Duodenal mucosa (tissue), 2 donors: ENCODE results near the gene KLHDC7B.
A peak's percentile ranks its signal among the peaks of the same experiment; 100 is the strongest.

ENCODE experiments used
- H3K27ac ChIP-seq: one replicate; pipeline ENCODE4 v1.7.0; 2013; ENCODE audit warnings: low read depth, low read length
- H3K27me3 ChIP-seq, 2 donors: one replicate each; pipeline ENCODE4 v1.7.0; 2013; ENCODE audit warnings: low read length in 2 of 2, control low read depth in 1 of 2; ENCODE audit not compliant: insufficient read depth in 2 of 2, control insufficient read depth in 1 of 2
- H3K36me3 ChIP-seq, 2 donors: one replicate each; pipeline ENCODE4 v1.7.0; 2013; ENCODE audit warnings: low read length in 2 of 2, control low read depth in 1 of 2; ENCODE audit not compliant: insufficient read depth in 2 of 2, control insufficient read depth in 1 of 2
- H3K4me1 ChIP-seq, 2 donors: one replicate each; pipeline ENCODE4 v1.7.0; 2013; ENCODE audit warnings: low read length in 2 of 2, control low read depth in 1 of 2; ENCODE audit not compliant: insufficient read depth in 2 of 2, control insufficient read depth in 1 of 2
- H3K4me3 ChIP-seq, 2 donors: one replicate each; pipeline ENCODE4 v1.7.0; 2013; ENCODE audit warnings: low read length in 2 of 2, low read depth in 1 of 2
- H3K9ac ChIP-seq, 2 donors: one replicate each; pipeline ENCODE4 v1.7.0; 2013; ENCODE audit warnings: low read length in 2 of 2, low read depth in 1 of 2
- H3K9me3 ChIP-seq, 2 donors: one replicate each; pipeline ENCODE4 v1.7.0; 2013; ENCODE audit warnings: low read length in 2 of 2, control low read depth in 1 of 2; ENCODE audit not compliant: control insufficient read depth in 1 of 2

Gene KLHDC7B

DNA sequence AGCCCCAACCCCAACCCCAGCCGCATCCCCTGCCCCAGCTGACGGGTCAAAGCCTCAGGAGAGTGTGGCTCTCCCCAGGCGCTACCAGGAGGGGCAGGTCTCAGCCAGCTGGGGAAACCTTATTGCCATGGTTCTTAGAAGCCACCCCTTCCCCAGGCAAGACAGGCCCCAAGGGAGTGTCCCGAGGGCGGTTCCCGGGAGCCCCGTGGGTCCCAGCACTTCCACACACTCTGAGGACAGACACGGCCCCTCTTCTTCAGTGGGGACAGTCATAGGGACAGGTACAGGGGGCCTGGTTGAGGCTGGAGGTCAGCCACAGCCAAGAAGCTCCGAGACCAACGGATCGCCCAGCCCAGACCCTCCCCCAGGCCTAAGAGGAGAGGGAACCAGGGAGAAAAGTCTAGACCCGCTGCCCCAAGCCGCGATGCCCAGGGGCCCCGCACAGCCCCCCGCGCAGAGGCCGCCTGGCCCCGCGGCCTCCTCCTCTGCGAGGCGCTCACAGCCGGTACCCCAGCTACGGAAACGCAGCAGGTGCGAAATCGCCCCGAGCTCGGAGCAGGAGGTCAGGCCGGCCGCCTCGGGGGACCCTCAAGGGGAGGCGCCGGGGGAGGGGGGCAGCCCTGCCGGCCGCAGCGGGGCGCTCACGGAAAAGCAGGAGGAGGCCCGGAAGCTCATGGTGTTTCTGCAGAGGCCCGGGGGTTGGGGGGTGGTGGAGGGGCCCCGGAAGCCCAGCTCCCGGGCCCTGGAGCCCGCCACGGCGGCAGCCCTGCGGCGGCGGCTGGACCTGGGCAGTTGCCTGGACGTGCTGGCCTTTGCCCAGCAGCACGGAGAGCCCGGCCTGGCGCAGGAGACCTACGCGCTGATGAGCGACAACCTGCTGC is 2.6 kb downstream of the KLHDC7B start:
- H3K4me3 ChIP-seq = peak overlapping the region; percentile 29 to 58
- peaks cover 0 to 6% of the 10 kb centered on the region in 2 donors for H3K27me3 ChIP-seq
- H3K27ac ChIP-seq = no peak overlapping the region
- no peaks in the 10 kb centered on the region for H3K36me3 ChIP-seq
- peak overlapping the region; percentile 10 to 38 for H3K9ac ChIP-seq
- no peaks in the 10 kb centered on the region for H3K9me3 ChIP-seq
- peaks cover 15 to 24% of the 10 kb centered on the region in 2 donors for H3K4me1 ChIP-seq

DNA sequence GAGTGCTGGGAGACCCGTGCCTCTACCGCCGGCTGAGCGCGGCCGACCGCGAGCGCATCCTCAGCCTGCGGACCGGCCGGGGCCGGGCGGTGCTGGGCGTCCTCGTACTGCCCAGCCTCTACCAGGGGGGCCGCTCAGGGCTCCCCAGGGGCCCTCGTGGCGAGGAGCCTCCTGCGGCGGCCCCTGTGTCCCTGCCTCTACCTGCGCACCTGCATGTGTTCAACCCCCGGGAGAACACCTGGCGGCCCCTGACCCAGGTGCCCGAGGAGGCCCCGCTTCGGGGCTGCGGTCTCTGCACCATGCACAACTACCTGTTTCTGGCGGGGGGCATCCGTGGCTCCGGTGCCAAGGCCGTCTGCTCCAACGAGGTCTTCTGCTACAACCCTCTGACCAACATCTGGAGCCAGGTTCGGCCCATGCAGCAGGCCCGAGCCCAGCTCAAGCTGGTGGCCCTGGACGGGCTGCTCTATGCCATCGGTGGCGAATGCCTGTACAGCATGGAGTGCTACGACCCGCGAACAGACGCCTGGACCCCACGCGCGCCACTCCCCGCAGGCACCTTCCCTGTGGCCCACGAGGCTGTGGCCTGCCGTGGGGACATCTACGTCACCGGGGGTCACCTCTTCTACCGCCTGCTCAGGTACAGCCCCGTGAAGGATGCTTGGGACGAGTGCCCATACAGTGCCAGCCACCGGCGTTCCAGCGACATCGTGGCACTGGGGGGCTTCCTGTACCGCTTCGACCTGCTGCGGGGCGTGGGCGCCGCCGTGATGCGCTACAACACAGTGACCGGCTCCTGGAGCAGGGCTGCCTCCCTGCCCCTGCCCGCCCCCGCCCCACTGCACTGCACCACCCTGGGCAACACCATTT is 3.5 kb downstream of the KLHDC7B start:
- Histone ChIP-seq H3K9me3 (no peaks in the 10 kb centered on the region), H3K4me1 (peaks cover 15 to 20% of the 10 kb centered on the region in 2 donors), H3K4me3 (peak overlapping the region; percentile 29 to 58), H3K27me3 (peaks cover 0 to 6% of the 10 kb centered on the region in 2 donors), H3K36me3 (no peaks in the 10 kb centered on the region), H3K9ac (peak overlapping the region; percentile 10 to 38), H3K27ac (no peak overlapping the region)

DNA sequence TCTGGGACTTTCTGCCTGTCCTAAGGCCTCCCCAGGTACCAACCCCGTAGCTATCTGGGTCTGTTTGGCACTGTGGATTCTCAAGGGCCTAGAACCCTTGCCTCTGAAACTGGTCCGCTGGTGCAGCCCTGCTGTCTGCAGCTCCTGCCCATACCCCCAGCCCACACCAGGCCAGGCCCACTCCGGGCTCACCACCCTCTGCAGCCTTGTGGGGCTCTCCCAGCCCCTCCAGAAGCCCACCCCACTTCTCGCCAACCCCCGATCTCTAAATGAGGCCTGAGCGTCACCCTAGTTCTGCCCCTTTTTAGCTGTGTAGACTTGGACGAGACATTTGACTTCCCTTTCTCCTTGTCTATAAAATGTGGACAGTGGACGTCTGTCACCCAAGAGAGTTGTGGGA is 4.7 kb downstream of the KLHDC7B start:
- Histone ChIP-seq H3K9me3 (no peaks in the 10 kb centered on the region), H3K27ac (no peak overlapping the region), H3K27me3 (peaks cover 0 to 6% of the 10 kb centered on the region in 2 donors), H3K4me1 (peaks cover 3 to 9% of the 10 kb centered on the region in 2 donors), H3K4me3 (no peak overlapping the region), H3K9ac (no peak overlapping the region), H3K36me3 (no peaks in the 10 kb centered on the region)

DNA sequence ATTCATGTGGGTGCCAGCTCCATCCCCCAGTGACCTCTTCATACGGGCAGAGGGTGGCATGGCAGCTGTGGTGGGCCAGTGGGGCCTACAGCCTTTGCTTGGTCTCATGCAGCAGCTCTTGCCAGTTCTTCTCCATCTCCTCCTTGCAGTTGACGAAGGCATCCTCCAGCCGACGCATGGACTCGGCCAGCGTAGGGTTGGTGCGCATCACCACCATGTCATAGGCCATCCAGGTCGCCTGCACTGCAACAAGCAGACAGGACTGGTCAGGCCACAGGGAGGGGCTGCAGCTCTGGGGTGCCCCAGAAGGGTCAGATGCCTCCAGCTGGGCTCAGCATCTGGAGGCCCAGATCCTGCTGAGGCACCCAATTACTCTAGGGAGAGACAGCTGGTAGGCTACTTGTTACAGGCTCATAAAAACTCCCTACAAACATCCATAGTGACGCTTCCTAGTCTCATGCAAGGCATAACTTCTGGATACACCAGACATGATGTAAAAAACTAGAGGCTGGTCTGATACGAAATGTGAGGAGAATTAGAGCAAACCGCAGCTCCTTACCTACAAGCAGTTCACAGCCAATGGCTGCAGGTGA is 5.6 kb downstream of the KLHDC7B start:
- Histone ChIP-seq H3K27ac (no peak overlapping the region), H3K27me3 (peaks cover 0 to 6% of the 10 kb centered on the region in 2 donors), H3K36me3 (no peaks in the 10 kb centered on the region), H3K9ac (no peak overlapping the region), H3K4me3 (no peak overlapping the region), H3K9me3 (no peaks in the 10 kb centered on the region), H3K4me1 (peaks cover 0 to 9% of the 10 kb centered on the region in 2 donors)

DNA sequence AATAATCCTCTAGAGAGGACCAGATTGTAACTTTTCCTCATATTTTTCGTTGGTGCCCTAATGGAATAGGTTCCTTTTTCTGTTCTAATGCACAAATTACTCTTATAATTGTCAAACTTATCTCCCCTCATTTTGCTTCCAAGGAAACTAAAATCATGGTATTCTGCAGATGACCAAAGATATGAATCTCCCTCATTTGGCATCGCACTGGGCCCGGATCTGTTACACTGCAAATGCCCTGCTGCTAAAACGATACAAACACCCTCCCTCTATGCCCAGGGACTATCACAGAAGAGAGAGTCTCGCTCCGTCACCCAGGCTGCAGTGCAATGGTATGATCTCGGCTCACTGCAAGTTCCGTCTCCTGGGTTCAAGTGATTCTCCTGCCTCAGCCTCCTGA is 7.6 kb downstream of the KLHDC7B start:
- Histone ChIP-seq H3K4me3 (no peak overlapping the region), H3K36me3 (no peaks in the 10 kb centered on the region), H3K9me3 (no peaks in the 10 kb centered on the region), H3K4me1 (peaks cover 0 to 7% of the 10 kb centered on the region in 2 donors), H3K27me3 (peaks cover 0 to 4% of the 10 kb centered on the region in 2 donors), H3K27ac (no peak overlapping the region), H3K9ac (no peak overlapping the region)

DNA sequence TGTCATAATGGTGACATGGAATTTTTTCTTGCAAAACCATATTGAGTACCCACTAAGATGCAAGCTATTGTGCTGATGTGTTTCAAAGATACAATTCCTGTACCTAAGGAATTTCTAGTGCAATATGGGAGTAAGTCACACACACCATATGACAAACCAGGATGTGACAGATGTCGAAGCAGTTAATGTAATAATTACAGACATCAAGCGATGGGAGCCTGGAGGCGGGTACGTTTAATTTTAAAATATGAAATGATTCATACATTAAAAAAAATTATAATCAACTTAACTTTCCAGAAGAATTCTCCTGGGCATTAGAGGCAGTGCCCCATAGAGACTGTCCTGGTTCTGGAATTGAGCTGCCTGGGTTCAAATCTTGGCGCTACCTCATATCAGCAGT is 11.0 kb downstream of the KLHDC7B start:
- Histone ChIP-seq H3K4me1 (no peaks in the 10 kb centered on the region), H3K36me3 (no peaks in the 10 kb centered on the region), H3K9ac (no peak overlapping the region), H3K9me3 (no peaks in the 10 kb centered on the region), H3K27ac (no peak overlapping the region), H3K27me3 (no peaks in the 10 kb centered on the region), H3K4me3 (no peak overlapping the region)

DNA sequence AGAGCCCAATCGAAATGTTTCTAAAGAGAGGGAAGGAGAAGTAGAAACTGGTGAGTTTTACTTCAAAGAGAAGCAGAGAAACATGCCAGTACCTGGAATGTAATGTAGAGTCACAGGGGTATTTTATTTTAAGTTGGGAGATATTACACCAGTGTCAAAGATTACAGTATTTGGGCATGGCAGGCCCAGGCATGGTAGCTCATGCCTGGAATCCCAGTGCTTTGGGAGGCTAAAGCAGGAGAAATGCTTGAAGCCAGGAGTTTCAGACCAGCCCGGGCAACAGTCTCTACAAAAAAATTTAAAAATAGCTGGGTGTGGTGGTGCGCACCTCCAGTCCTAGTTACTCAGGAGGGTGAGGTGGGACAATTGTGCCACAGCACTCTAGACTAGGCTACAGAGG is 14.3 kb downstream of the KLHDC7B start:
- Histone ChIP-seq H3K9ac (no peak overlapping the region), H3K4me3 (no peak overlapping the region), H3K27ac (no peak overlapping the region), H3K9me3 (no peaks in the 10 kb centered on the region), H3K36me3 (no peaks in the 10 kb centered on the region), H3K4me1 (peaks cover 9 to 14% of the 10 kb centered on the region in 2 donors), H3K27me3 (no peaks in the 10 kb centered on the region)

DNA sequence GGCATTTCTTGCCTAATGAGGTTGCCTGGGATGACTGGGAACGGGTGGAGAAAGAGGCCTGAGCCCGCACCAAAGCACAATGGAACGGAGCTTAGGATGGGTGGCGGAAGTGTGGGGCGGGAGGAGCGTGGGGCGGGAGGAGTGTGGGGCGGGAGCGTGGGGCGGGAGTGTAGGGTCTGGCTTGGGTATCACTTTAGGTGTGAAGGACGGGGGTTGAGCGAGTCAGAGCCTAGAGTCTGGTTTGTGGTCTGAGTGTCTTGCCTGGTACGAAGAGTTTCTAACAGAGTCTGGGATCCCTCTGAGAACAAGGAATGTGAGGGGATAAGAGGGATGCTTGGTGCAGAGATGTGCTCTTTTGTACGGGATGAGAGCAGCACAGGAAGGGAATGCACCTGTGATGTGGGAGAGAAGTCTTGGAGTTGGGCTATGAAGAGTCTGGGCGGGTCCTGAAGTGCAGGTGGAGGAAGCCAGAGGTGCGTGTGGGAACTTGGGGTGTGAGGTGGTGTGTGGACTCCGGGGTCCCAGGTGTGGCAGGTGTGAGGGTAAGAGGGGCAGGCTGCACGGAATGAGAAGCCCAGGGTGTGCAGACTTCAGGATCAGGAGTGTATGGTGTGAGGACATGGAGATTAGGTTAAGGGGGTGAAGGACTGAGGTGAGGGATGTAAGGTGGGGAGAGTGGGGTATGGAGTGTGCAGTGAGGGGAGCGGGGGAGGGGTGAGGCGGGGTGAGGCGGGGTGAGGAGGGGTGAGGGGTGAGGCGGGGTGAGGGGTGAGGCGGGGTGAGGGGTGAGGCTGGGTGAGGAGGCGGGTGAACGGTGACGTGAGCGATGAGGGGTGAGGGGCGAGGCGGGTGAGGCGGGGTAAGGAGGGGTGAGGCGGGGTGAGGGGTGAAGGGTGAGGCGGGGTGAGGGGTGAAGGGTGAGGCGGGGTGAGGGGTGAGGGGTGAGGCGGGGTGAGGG is 16.0 kb downstream of the KLHDC7B start:
- Histone ChIP-seq H3K4me3 (no peak overlapping the region), H3K27me3 (no peaks in the 10 kb centered on the region), H3K36me3 (no peaks in the 10 kb centered on the region), H3K9ac (no peak overlapping the region), H3K9me3 (no peaks in the 10 kb centered on the region), H3K4me1 (peaks cover 9 to 14% of the 10 kb centered on the region in 2 donors), H3K27ac (no peak overlapping the region)
